HG03442 (cell line): ENCODE measurements around the gene PRDM5.

ENCODE experiments used
- ATAC-seq: cut with Tn5 transposase; IDR thresholded peaks from one replicate; pipeline ENCODE4 v1.9.1; 2021; ENCODE audit warnings: mild to moderate bottlenecking, moderate library complexity; ENCODE audit not compliant: unreplicated experiment

PRDM5 gene

DNA sequence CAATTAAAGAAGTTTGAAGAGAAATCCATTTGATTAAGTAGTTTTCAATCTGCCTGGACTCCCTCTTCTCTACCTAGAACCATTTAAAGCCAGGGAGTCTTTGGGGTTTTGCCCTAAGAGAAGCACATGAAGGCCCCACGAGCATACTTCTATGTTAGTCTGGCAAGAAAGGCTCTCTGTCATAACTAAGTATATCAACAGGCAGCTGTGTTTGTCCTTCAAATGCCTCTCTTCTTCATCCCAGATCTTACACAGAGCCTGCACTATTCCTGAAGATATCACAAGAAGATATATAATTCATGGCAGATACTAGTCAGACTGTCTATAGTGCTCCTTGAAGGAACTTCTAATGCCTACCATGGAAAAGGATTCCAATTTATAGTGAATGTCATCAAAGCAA, 206.2 kb downstream of the PRDM5 start:
- no peak for ATAC-seq

- no peak for ATAC-seq
These were observed 208.0 kb downstream of the PRDM5 start for GRCh38 chr4:120714417-120715010.

DNA sequence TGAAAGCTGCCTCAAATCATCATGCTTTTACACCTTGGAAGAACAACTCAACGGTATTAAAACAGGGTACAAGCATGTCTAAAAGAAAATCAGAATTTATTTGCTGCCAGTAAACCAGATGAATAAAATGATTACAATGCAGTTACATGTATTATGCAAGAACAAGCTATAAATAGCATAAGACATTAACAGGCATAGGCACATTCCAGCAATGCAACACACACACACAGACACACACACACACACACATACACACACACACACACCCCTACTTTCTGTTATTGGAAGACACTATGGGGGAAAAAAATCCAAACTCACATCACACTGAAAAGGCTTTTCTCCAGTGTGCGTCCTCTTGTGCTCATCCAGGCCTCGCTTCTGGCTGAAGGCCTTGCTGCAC, 212.5 kb downstream of the PRDM5 start:
- ATAC-seq, result no peak

- no peak for ATAC-seq
These were observed 218.0 kb downstream of the PRDM5 start for GRCh38 chr4:120704538-120704937.

DNA sequence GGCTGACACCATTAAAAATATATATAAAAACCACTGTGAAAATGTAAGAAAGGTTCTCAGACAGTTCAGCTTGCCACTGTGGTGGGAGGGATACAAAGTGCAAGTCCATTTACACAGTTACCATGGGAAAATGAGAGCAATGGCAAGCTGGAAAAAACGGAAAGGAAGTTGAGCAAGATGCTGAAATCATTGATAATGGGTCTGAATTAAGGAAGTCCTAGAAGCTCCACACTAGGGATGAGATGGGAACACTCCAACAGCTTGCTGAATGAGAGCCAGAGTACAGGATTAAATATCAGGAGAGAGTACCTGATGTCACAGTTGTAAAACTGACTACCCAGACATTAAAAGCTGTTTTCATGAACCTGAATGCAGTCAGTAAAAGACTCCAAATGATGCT, 218.6 kb downstream of the PRDM5 start:
- ATAC-seq, result no peak

DNA sequence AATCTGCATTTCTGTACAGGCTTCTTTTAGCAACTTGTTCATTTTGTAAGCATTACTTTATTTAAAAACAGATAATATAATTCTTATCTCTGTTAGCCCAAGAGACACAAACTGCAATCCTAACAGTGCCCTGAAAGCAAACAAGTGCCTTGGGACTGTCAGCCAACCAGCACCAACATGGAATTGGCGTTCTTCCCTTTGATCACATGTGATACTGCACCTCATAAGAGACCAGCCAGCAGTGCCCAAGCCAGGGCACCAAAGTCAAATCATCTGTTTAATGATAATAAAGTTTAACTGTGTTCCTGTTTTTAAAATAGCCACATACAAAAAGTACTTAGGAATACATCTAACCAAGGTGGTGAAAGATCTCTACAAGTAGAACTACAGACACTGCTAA, 223.2 kb downstream of the PRDM5 start:
- no peak for ATAC-seq

DNA sequence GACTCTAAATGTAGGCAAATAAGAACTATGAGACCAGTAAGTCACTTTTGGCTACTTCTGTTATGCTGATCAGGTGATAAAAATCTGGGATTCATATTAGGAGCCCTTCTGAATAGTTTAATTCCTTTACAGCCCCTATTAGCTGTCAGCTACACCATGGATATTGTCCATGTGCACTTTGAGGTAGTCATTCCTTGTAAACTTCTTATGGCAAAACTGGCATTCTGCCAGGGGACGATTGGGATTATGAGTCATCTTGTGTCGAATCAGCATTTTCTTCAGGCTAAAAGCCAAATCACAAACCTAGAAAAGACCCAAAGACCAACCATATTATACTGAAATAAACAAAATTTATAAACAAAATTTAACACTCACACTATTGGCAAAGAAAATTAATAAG, 227.6 kb downstream of the PRDM5 start:
- ATAC-seq, result no peak

DNA sequence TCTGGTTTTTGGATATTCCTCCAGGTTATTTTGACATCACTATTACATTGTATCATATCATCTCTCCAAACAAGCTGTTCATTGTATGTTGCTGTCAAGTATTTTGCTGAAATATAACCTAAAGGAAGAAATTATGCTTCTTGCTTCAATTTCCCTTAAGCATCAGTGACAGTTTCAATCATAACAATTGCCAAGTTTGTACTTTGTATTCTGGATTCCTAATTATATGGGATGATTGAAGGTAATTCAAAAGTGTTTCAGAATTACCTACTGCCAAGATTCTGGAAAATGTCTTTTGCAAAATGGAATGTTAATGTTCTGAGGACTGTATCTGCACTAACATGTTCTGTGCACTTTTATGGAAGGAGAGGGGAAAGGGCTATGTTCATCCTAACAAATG, 228.7 kb downstream of the PRDM5 start:
- ATAC-seq, result no peak

GRCh38 chr4:120692964-120693363, 229.6 kb downstream of the PRDM5 start:
- no peak for ATAC-seq

GRCh38 chr4:120691536-120691935, 231.0 kb downstream of the PRDM5 start:
- no peak for ATAC-seq

DNA sequence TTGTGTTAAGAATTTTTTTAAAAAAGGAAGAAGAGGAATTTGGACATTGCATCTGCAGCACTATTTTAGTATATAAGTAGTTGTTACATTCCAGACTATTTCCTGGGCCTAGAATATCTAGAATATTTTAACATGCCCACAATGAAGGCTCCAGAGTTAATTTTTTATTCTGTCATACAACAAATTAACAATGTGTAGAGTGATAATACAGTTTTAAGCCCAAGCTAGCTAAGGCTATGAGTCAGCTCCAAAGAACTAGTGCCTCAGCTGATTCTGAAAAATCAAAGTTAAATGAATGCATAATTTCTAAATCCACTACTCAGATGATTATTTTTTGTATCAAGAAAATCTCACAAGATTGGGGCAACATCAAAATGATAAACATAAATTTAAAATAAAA, 231.4 kb downstream of the PRDM5 start:
- no peak for ATAC-seq

DNA sequence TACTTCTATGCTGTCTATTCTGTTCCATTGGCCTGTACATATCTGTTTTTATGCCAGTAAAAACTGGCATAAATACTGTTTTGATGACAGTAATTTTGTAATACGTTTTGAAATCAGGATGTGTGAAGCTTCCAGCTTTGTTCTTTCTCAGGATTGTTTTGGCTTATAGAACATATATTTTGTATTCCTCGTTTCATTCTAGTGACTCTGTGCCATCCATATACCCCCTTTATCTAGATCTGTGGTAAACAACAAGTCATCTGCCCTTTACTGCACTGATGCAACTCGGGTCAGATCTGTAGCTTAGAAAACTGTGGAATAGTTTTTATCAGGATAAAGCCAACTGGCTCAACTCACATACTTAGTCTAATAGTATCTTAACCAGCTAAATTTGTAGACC, 233.7 kb downstream of the PRDM5 start:
- ATAC-seq, result no peak

- ATAC-seq, result no peak
These were observed 236.7 kb downstream of the PRDM5 start for GRCh38 chr4:120685756-120686278.

DNA sequence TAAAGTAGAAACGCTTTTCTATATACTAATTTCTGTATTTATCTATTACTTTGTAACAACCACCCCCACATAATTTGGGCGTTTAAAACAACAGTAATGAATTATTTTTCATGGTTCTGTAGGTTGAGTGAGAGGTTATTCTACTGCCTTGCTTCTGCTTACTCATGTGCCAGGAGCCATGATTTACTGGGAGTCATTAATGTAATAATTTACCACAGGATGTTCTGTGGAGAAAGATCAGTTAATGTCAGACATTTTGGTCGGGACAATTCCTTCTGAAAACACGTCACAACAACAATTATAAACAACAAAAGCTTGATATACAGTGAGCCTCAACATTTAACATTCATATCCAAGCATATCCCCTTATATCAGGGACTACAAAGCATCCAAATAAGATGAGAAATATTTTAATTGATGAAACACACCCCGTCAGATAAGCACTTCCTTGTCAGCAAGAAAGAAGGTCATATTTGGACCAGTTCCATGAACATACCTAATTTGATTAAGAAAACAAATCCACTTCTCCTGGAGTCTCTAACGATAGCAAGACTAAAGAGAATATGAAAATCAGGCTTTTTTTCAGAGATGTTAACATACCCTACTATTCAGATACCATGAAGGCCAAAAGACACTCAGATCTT, 238.5 kb downstream of the PRDM5 start:
- ATAC-seq, result no peak

- ATAC-seq, result no peak
These were observed 239.5 kb downstream of the PRDM5 start for GRCh38 chr4:120682981-120683380.

DNA sequence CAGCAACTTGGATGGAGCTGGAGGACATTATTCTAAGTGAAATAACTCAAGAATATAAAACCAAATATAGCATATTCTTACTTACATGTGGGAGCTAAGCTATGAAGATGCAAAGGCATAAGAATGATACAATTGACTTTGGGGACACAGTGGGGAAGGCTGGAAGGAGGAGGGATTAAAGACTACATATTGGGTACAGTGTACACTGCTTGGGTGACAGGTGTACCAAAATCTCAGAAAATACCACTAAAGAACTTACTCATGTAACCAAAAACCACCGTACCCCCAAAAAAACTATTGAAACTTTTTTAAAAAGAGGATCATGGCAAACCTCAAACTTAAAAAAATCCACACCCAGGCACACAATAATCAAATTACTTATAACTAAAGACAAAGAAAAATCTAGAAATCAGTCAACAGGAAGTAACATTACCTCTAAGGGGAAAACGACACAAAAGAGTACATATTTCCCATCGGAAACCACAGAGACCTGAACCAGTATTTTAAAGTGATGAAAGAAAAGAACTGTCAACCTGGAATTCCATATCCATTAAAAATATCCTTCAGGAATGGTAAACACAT, 241.8 kb downstream of the PRDM5 start:
- ATAC-seq, result no peak

DNA sequence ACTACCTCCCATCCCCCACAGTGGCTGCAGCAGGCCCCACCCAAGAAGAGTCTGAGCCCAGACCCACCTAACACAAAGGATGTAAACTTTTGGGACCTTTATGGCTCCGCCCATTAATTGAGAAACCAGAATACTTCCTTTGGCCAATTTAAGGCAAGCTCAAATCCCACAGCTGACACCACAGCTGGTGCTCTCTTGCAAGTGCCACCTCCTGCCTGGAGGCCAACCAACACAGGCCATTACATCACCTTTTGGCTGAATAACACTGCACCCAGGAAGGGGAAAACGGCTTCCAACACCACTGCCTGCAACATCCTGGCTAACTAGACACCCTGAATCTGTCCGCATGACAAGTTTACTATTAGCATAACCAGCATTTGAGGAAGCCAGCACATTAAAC, 248.8 kb downstream of the PRDM5 start:
- no peak for ATAC-seq

DNA sequence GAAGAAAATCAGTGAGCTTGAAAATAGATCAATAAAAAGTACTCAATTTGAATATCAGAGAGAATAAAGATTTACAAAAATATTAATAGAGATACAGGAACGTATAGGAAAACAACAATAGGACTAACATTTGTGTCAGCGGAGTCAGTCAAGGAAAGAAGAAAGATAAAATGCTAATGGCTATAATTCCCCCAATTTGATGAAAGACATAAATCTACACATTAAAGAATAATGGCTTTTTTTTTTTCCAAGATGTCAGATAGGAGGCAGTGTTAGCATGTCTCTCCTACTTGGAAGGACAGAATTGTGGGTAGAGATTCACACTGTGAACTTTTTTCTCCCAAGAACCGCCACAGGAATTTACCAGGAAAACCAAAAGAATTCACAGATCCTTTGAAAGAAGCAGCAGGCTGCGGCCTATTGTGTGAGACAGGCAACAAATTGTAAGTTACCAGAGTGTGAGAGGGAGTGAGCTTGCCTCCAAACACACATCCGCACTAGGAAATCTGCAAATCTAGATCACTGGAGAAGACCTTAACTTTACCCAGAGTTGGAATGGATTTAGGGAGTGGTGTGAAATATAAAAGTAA, 249.9 kb downstream of the PRDM5 start:
- no peak for ATAC-seq

GRCh38 chr4:120672076-120672475, 250.4 kb downstream of the PRDM5 start:
- no peak for ATAC-seq

GRCh38 chr4:120671538-120671937, 251.0 kb downstream of the PRDM5 start:
- no peak for ATAC-seq

GRCh38 chr4:120667102-120667501, 255.4 kb downstream of the PRDM5 start:
- no peak for ATAC-seq

DNA sequence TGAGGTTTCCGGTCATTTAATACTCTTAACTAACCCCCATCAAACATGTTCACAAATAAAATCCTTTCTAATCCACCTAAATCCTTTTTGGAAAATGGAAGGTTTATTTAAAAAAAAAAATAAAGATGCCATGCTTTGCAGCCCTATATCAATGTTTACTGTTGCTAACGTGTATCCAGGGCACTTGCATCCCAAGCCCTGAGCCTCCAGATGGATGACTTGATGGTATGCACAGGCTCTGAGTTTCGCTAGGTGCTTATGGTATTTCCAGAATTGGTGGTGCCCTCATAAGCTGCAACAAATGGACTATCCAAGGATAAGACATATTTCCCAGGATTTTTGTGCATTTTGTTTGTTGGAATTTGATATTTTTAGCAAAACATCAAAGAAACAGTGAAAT, 257.7 kb downstream of the PRDM5 start:
- no peak for ATAC-seq
